GM19351 (cell line): ENCODE data around the gene DST.
A peak's percentile ranks its signal among the peaks of the same experiment; 100 is the strongest.
"Not testable (repeated sequence)": the region's sequence is repeated elsewhere in the genome, so short reads cannot be mapped to it uniquely, and the experiment has no call there.

Experiments used
- ATAC-seq: cut with Tn5 transposase; IDR thresholded peaks from one replicate; pipeline ENCODE4 v1.9.1; 2021; ENCODE audit warnings: mild to moderate bottlenecking, moderate library complexity; ENCODE audit not compliant: unreplicated experiment

Gene DST

GRCh38 chr6:56664029-56664428 is 21.3 kb upstream of the DST start:
- ATAC-seq, result no peak

DNA sequence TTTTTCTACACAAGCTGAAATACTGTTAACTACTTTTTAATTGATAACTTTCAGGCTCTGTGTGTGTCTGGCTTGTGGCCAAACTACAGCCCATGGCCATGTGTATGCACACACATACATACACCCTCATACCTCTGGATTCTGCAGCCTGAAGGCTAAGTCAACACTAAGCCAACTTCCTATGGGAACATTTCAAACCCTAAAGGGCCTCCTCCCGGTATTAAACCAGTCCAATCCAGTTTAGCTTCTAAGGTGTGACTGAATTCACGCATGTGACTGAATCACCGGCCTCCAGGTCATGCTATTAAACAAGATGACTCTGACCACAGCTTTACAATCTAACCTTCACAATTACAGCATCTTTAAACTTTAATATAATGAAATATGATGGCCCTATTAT is 20.7 kb upstream of the DST start:
- ATAC-seq, result no peak

DNA sequence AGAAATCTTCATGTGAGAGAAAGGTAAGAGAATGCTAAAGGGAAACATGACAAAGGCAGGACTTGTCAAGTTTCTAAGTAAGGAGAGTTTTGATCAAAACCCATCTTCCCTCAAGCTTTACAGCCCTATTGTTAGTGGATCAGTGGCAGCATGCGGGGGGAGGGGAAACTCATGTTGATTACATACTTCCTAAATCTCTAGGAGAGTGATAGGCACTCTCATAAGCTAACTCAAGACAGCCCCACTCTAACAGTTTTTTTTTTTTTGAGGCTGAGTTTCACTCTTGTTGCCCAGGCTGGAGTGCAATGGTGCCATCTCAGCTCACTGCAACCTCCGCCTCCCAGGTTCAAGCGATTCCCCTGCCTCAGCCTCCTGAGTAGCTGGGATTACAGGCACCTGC is 18.6 kb upstream of the DST start:
- not testable (repeated sequence) for ATAC-seq

DNA sequence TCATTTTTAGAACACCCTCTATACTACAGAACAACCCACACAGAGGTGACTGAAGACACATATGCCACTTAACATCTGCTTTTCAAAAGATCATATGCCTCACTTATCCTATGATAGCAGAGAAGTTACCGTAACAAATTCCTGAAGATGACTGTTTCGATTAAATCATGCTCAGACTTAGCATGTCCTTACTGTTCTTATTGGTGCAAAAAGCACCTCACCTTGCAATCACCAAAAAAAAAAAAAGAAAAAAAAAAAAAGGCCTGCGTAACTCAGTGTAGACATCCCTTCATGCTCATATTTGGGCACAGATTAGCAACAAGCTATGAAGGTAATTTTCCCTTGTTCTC is 17.7 kb upstream of the DST start:
- ATAC-seq, result no peak

- ATAC-seq, result peak; percentile 95
Observed at GRCh38 chr6:56659721-56660380, 17.2 kb upstream of the DST start.

DNA sequence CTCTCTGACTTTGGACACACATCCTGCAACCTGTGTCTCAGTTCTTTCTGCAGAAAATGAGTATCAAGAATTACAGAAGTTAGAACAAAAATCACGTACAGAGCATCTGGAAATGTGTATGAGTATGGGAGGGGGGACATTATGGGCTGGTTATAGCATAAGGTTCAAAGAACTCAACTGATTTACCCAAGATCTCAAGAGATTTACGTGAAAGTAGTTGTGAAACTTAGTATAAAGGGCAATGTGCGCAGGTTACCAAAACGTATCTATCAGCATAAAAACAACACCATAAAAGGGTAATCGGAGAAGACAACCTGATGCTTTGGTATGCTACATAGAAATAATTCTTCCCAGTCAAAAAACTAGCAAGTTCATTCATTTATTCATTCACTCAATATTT is 15.6 kb upstream of the DST start:
- no peak for ATAC-seq

GRCh38 chr6:56657354-56657753 is 14.7 kb upstream of the DST start:
- ATAC-seq, result no peak

DNA sequence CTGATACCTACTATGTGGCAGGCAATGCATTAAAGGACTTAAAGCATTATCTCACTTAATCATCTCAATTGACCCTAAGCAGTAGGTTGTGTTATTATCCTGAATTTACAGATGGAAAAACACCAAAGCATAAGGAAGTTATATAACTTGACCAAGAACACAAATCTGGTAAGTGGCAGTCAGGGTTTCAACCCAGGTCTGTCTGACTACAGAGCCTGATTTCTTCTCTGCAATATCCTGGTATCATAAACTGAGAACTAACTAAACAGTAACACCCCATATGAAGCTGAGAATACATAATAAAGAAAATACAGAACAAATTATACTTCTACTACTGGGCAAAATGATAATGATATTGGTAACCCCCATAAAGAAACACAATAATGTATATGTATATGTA is 13.8 kb upstream of the DST start:
- no peak for ATAC-seq

DNA sequence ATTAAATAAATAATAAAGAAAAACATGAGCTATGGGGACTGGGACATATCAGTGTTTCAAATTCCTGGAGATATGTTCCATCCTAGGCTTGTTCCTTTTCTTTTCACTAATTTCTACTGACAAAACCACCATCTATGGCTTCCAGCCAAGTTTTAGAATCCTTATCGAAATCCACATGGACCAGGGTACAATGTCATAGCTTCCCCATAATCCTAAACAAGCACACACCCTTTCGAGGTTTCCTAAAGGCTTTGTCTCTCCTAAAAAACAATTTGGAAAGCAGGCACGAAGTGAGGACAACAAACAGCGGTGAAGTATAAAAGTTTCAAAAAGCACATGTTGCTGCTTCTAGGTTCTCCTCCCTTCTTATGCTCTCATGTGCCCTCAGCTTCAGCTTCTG is 13.3 kb upstream of the DST start:
- no peak for ATAC-seq

DNA sequence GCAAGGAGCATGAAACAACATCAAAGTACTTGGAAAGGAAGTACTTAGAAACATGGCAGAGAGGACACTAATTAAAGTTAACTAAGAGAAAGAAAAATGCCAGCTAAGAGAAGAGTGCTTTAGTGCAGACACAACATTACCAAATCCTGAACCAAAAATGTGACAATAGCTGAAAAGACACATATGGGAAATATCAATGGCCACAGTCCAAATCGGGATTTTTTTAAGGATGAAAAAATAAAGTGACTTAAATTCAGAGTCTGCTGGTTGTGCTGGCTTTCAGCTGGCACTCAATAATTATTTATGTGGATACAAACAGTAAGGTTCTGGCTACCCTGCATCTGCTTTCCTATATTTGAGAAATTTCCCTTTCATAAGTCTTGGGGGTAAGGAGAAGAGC is 12.6 kb upstream of the DST start:
- no peak for ATAC-seq

DNA sequence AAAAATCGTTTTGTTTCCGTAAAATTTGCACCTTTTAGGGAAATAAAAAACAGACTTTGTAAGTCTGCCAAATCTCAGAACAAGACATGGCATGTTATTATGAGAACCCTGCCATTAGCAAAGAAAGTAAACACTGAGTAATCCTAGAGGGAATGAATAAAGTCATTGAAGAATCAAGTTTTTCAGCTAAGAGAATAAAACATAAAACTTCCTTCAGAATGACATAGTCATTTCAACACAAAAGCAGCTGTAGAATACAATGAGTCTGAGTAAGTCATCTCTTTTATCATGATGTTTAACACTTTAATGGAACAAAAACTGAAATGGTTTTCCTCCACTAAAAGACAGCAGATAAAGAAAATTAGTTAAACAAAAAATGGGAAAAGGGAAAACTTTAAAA is 10.3 kb upstream of the DST start:
- no peak for ATAC-seq

GRCh38 chr6:56652231-56652630 is 9.5 kb upstream of the DST start:
- ATAC-seq, result no peak

DNA sequence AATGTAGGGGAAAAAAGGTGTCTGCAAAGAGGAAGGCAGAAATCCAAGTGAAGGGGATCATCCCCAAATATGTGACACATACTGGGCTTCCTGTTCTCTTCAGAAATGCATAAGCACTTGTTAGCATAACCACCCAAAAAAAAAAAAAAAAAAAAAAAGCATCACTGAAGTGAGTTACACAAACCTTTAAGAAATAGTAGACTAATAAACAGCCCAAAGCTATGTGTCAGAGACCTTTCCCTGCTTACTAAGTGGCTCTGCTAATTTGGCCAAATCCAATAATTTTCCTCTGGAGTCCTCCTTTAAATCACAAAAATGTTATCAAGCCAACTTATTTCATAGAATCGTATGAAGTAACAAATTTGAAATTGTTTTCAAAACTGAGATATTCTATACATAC is 7.5 kb upstream of the DST start:
- no peak for ATAC-seq

DNA sequence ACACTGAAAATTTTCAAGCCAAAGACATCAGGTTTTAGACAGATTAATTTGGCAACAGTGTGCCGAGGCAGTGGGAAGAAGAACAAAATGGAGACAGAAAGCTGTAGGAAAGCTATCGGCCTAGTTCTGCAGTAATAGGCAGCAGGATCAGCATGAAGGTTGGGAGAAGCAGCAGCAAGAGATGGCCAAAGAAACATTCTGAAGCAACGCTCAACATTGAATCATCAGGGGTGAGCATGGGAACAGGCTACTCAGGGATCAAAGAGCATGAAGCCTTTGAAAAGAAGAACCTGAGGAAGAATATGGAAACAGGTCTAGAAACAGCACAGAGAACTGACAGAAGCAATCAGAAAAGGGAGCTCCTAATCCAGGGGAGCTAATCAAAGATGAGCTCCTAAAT is 7.1 kb upstream of the DST start:
- ATAC-seq, result no peak

DNA sequence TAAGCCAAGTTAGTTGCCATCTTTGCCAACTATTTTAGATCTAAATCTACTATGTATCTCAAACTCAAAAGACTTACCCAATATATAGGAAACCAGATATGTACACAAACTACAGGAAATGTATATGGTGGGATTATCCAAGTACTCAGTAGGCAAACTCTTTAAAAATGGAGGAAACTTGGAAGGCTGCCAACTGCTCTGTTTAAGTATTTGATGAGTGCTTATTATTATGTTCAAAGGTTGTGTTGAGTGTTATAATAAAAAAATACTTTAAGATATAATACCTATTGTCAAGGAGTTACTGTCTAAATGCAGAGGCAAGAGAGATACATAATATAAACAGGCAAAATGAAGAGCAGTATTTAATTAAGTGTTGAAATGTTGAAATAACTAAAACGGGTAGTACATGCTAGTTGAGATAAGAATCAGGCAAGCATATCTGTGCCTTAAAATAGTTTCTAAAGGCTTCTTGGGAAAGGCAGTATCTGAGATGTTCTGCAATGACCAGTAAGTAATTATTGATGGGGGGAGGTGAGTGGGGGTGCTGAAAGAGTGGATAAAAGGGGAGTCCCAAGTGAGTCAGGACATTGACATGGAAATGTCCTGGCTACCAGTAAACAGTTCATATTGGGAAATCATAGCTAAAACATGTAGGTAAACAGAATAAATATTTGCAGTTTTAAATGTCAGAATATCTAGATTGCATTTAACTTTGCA is 6.5 kb upstream of the DST start:
- ATAC-seq, result no peak

DNA sequence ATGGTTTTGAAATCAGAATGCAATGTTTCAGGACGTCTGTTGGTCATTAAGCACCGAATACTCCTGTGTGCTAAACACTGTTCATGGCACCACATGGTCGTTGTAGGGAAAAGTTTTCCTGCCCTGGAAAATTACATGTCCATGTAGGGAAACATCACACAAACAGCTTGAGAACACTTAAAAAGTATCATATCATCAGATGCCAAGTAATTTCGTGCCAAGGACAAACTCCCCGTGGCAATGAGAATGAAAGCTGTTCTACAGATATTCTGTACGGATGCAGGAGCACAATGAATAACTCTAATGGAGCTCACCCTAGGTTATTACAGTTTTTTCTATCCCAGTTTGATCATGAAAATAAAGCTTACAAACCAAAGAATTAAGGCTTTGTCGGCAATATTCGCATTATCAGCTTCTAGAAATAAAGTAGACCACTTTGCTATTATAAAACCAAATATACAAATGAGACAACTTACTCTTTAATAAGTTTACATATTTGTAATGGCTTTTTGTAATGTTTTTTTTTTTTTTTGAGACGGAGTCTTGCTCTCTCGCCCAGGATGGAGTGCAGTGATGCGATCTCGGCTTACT is 4.6 kb upstream of the DST start:
- no peak for ATAC-seq

- ATAC-seq, result no peak
Observed at GRCh38 chr6:56644366-56644765, 1.7 kb upstream of the DST start.

GRCh38 chr6:56643379-56644089 is 845 bp upstream of the DST start:
- ATAC-seq, result no peak

DNA sequence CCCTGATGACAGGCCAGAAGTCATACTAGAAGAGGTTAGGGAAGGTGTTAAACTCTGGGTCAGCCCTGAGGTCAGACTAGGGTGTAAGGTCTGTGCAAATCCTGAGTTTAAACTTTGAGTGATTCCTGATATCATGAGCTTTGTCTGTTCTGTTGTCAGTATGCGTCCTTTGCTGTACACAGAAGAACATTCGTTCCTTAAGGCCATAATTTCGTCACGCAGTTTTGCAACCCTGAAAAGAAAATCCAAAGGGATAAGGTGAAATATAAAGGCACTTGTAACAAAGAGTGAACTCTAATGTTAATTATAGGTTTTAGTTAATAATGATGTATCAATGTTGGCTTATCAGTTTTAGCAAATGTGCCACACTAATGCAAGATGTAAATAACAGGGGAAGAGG is 2.3 kb downstream of the DST start:
- no peak for ATAC-seq

GRCh38 chr6:56638760-56639159 is 3.9 kb downstream of the DST start:
- no peak for ATAC-seq

DNA sequence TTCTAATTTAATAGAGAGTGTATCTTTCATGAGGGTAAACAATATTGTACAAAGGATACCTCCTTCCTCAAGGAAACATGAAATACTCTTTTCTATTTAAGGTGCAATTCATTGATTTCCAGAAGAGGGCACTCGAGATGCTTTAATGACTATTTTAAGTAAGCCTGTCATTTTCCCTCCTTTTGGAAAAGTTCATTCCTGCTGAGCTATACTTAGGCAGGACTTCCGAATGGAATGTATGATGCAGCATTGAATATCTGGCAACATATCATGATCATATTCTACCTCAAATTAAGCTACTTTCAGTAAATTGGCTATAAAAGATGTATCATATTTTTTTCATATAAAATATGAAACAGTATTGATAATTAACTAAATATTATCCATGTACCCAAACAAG is 5.0 kb downstream of the DST start:
- no peak for ATAC-seq

- ATAC-seq, result no peak
Observed at GRCh38 chr6:56628105-56628504, 14.6 kb downstream of the DST start.
